Loucy (cell line): Measurements from ENCODE around the gene MMP24.

Source experiments
- H2AFZ ChIP-seq: fragments of 200-600 bp; sonication (generic); 2 replicates; pipeline ENCODE4 v1.6.0; 2016; ENCODE audit warnings: antibody characterized with exemption, mild to moderate bottlenecking, low read length, moderate library complexity
- H3F3A ChIP-seq: fragments of 200-600 bp; 2 replicates; pipeline ENCODE4 v1.6.0; 2016; ENCODE audit warnings: antibody characterized with exemption, low read depth, mild to moderate bottlenecking
- H3K27me3 ChIP-seq: fragments of 200-600 bp; sonication (generic); 2 replicates; pipeline ENCODE4 v1.6.1; 2014; ENCODE audit warnings: low read length, mild to moderate bottlenecking; ENCODE audit not compliant: insufficient read depth, poor library complexity, severe bottlenecking
- H3K36me3 ChIP-seq: fragments of 200-600 bp; sonication (generic); 2 replicates; pipeline ENCODE4 v1.6.1; 2016; ENCODE audit warnings: low read length; ENCODE audit not compliant: insufficient read depth
- H3K4me1 ChIP-seq: fragments of 200-600 bp; sonication (generic); 2 replicates; pipeline ENCODE4 v1.5.1; 2014; ENCODE audit warnings: low read length, mild to moderate bottlenecking; ENCODE audit not compliant: insufficient read depth, poor library complexity, severe bottlenecking
- H3K4me2 ChIP-seq: fragments of 200-600 bp; sonication (generic); 2 replicates; pipeline ENCODE4 v1.6.0; 2014; ENCODE audit warnings: antibody characterized with exemption, low read length, low read depth, mild to moderate bottlenecking; ENCODE audit not compliant: poor library complexity, severe bottlenecking
- H3K4me3 ChIP-seq: fragments of 200-600 bp; sonication (generic); 2 replicates; pipeline ENCODE4 v1.5.1; 2014; ENCODE audit warnings: low read length, mild to moderate bottlenecking, mixed read lengths; ENCODE audit not compliant: poor library complexity, severe bottlenecking
- H3K79me2 ChIP-seq: fragments of 200-600 bp; sonication (generic); 2 replicates; pipeline ENCODE4 v1.6.1; 2014; ENCODE audit warnings: low read length; ENCODE audit not compliant: insufficient read depth
- H3K9ac ChIP-seq: fragments of 200-600 bp; sonication (generic); 2 replicates; pipeline ENCODE4 v1.6.0; 2014; ENCODE audit warnings: mild to moderate bottlenecking, low read depth, low read length, moderate library complexity; ENCODE audit not compliant: poor library complexity, severe bottlenecking
- H3K9me2 ChIP-seq: fragments of 200-600 bp; sonication (generic); replicated peaks from 2 replicates; pipeline ENCODE4 v1.6.1; 2016; ENCODE audit warnings: low read depth, low read length, mixed read lengths
- H3K9me3 ChIP-seq: fragments of 200-600 bp; sonication (generic); 2 replicates; pipeline ENCODE4 v1.6.1; 2014; ENCODE audit warnings: mild to moderate bottlenecking, antibody characterized with exemption, low read length, low read depth; ENCODE audit not compliant: insufficient read depth
- H4K20me1 ChIP-seq: fragments of 200-600 bp; sonication (generic); 2 replicates; pipeline ENCODE4 v1.6.0; 2014; ENCODE audit warnings: antibody characterized with exemption, low read length, mild to moderate bottlenecking; ENCODE audit not compliant: insufficient read depth, poor library complexity, severe bottlenecking
- EZH2phosphoT487 ChIP-seq: fragments of 200-600 bp; IDR thresholded peaks from 2 replicates; pipeline ENCODE4 v1.6.1; 2018; ENCODE audit warnings: antibody characterized with exemption, mild to moderate bottlenecking, moderate library complexity, borderline replicate concordance
- TF ChIP-seq, protein P1 (sequence below): fragments of 200-600 bp; sonication (generic); conservative IDR thresholded peaks from 2 replicates; pipeline ENCODE4 v1.5.1; 2014; ENCODE audit warnings: mild to moderate bottlenecking, antibody characterized with exemption, low read length

The MMP24 gene

GRCh38 chr20:35317416-35318210, 91.1 kb downstream of the MMP24 start:
- Histone ChIP-seq H3K9me3 (no peaks in the 10 kb centered on the region), H3K36me3 (no peaks in the 10 kb centered on the region), H2AFZ (no peak overlapping the region), H3K9ac (no peak overlapping the region), H3K9me2 (no peaks in the 10 kb centered on the region), H3K4me2 (no peak overlapping the region), H4K20me1 (no peaks in the 10 kb centered on the region), H3K4me1 (peaks cover 9% of the 10 kb centered on the region), H3K4me3 (no peak overlapping the region), H3K27me3 (no peaks in the 10 kb centered on the region), H3K79me2 (no peaks in the 10 kb centered on the region), H3F3A (no peaks in the 10 kb centered on the region)
- TF ChIP-seq, protein P1, sequence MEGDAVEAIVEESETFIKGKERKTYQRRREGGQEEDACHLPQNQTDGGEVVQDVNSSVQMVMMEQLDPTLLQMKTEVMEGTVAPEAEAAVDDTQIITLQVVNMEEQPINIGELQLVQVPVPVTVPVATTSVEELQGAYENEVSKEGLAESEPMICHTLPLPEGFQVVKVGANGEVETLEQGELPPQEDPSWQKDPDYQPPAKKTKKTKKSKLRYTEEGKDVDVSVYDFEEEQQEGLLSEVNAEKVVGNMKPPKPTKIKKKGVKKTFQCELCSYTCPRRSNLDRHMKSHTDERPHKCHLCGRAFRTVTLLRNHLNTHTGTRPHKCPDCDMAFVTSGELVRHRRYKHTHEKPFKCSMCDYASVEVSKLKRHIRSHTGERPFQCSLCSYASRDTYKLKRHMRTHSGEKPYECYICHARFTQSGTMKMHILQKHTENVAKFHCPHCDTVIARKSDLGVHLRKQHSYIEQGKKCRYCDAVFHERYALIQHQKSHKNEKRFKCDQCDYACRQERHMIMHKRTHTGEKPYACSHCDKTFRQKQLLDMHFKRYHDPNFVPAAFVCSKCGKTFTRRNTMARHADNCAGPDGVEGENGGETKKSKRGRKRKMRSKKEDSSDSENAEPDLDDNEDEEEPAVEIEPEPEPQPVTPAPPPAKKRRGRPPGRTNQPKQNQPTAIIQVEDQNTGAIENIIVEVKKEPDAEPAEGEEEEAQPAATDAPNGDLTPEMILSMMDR, result no peak
- no peak for TF ChIP-seq EZH2phosphoT487

DNA sequence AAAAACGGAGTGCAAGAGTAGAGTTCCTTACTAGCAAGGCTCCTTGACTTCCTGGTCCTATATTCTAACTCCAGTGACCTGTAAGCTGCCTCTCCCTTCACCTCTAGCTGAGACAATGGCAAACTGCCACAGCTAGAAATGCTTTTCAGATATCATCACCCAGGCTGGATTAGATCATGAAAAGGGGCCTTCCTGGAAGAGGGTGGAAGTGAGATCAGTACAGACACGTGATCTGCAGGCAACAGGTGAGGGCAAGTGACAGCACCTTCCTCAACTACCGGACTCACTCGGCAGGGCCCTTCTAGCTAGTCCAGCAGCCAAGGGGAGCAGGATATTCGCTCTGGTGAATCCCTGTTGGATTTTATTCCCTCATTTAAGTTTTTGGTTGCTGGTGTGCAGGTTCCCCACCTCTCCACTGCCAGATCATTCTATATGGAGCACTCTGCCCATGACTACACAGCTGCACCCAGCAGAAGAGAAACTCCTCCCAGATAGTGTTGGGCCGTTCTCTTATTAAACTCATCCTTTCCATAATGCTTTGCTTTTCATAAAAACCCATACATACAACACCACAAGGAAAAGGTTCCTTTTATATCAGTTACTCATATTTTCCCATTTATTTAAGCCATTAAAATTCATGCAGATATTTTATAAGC, 92.1 kb downstream of the MMP24 start:
- no peak overlapping the region for H2AFZ ChIP-seq
- no peak overlapping the region for H3K4me2 ChIP-seq
- no peaks in the 10 kb centered on the region for H3F3A ChIP-seq
- H3K9me2 ChIP-seq, result no peaks in the 10 kb centered on the region
- no peaks in the 10 kb centered on the region for H4K20me1 ChIP-seq
- no peaks in the 10 kb centered on the region for H3K27me3 ChIP-seq
- no peaks in the 10 kb centered on the region for H3K36me3 ChIP-seq
- no peak overlapping the region for H3K9ac ChIP-seq
- no peak overlapping the region for H3K4me3 ChIP-seq
- no peak for TF ChIP-seq EZH2phosphoT487
- TF ChIP-seq, protein P1, result no peak
- H3K79me2 ChIP-seq, result no peaks in the 10 kb centered on the region
- no peaks in the 10 kb centered on the region for H3K9me3 ChIP-seq
- peaks cover 7% of the 10 kb centered on the region for H3K4me1 ChIP-seq

DNA sequence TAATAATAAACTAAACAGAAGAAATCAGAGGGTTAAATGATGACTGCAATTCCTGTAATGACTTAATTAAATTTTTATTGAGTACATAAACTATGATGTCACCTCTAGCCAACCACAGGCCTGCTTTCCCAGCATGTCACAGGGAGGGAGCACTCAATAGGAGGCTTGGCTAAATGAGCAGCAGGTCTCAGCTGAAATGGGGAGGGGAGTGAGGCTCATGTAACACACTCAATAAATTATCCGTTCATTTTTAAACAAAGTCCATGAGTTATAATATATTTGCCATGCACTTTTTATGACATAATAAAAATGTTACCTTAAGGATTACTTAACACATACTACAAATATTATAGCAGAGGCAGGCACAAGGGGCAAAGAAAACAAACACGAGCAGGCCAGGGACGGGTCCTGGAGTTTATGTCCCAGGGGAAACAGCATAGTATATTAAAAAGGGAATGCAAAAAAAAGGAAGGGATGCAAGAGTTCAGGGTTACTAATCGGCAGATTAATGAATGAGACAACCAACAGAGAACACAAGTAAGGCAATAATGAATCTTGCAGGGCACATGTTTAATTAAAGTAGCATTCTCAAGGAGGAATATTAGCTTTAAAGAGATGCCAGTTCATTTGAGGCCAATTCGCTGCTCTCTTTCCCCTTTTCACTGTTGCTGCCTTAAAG, 92.8 kb downstream of the MMP24 start:
- Histone ChIP-seq H4K20me1 (no peaks in the 10 kb centered on the region), H3K27me3 (no peaks in the 10 kb centered on the region), H3K36me3 (no peaks in the 10 kb centered on the region), H3K9me2 (no peaks in the 10 kb centered on the region), H2AFZ (no peak overlapping the region), H3K9me3 (no peaks in the 10 kb centered on the region), H3K9ac (no peak overlapping the region), H3K4me1 (peaks cover 7% of the 10 kb centered on the region), H3K4me3 (no peak overlapping the region), H3K4me2 (no peak overlapping the region), H3K79me2 (no peaks in the 10 kb centered on the region), H3F3A (no peaks in the 10 kb centered on the region)
- TF ChIP-seq, protein P1, result no peak
- TF ChIP-seq EZH2phosphoT487, result no peak
